Measurements from ENCODE around the gene NOX3.

- TF ChIP-seq CTCF (IDR thresholded peaks at IDR 0.05) (no peak), POLR2A (IDR thresholded peaks at IDR 0.05) (no peak), EP300 (IDR thresholded peaks at IDR 0.05) (no peak)
These were observed 84.4 kb downstream of the NOX3 start for GRCh38 chr6:155371230-155371629.

Data from upper lobe of left lung (tissue), 4 donors.